ENCODE measurements around the gene TMEM176A.
"Not testable (repeated sequence)": the region's sequence is repeated elsewhere in the genome, so short reads cannot be mapped to it uniquely, and the experiment has no call there.

TMEM176A gene, protein sequence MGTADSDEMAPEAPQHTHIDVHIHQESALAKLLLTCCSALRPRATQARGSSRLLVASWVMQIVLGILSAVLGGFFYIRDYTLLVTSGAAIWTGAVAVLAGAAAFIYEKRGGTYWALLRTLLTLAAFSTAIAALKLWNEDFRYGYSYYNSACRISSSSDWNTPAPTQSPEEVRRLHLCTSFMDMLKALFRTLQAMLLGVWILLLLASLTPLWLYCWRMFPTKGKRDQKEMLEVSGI

GRCh38 chr7:150800581-150801241, at the start of gene TMEM176A:
TSS of gene TMEM176A (plus strand) at chr7:150800769. CDS start at chr7:150801551, 782 bp downstream.
- peaks cover 4% of the 10 kb centered on the region for H3K36me3 Mint-ChIP-seq (ENCODE audit: low read depth)
- H3K27ac Mint-ChIP-seq = no peak within 1 kb of the TSS
- H3K9me3 Mint-ChIP-seq = no peaks in the 10 kb centered on the region
- peaks cover 1% of the 10 kb centered on the region for H3K4me1 Mint-ChIP-seq (ENCODE audit: low read depth)
- peaks cover 58% of the 10 kb centered on the region for H3K27me3 Mint-ChIP-seq (ENCODE audit: low read depth)
- H3K4me3 Mint-ChIP-seq = peak within 1 kb of the TSS; percentile 4

- Mint-ChIP-seq H3K36me3 (ENCODE audit: low read depth) (peaks cover 16% of the 10 kb centered on the region), H3K4me1 (ENCODE audit: low read depth) (peaks cover 72% of the 10 kb centered on the region), H3K27ac (peak overlapping the region; percentile 15), H3K4me3 (no peak overlapping the region), H3K9me3 (no peaks in the 10 kb centered on the region), H3K27me3 (ENCODE audit: low read depth) (peaks cover 4% of the 10 kb centered on the region)
Measured at GRCh38 chr7:150751702-150752101, 48.9 kb upstream of the TMEM176A start.

DNA sequence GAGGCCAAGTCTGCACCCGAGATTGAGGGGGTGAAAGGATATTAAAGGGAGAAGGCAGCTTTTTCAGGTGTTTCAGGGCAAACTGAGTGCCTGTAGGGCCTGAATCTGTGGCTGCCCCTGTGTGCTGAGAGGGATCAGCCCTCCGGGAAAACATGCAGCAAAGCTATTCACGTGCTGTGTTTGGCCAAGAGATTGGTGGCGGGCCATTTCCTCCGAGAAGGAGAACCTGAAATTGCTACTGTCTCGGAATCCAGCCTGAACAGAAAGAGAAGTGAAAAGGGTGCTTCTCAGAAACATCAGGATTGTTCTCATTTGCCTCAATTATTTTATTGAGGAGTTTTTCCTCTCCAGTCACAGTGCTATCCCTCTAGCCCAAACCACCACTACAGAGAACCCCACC, 47.3 kb upstream of the TMEM176A start:
- Mint-ChIP-seq H3K36me3 (ENCODE audit: low read depth) (peaks cover 6% of the 10 kb centered on the region), H3K27me3 (ENCODE audit: low read depth) (peaks cover 4% of the 10 kb centered on the region), H3K4me1 (ENCODE audit: low read depth) (peaks cover 64% of the 10 kb centered on the region), H3K9me3 (no peaks in the 10 kb centered on the region), H3K27ac (no peak overlapping the region), H3K4me3 (no peak overlapping the region)

DNA sequence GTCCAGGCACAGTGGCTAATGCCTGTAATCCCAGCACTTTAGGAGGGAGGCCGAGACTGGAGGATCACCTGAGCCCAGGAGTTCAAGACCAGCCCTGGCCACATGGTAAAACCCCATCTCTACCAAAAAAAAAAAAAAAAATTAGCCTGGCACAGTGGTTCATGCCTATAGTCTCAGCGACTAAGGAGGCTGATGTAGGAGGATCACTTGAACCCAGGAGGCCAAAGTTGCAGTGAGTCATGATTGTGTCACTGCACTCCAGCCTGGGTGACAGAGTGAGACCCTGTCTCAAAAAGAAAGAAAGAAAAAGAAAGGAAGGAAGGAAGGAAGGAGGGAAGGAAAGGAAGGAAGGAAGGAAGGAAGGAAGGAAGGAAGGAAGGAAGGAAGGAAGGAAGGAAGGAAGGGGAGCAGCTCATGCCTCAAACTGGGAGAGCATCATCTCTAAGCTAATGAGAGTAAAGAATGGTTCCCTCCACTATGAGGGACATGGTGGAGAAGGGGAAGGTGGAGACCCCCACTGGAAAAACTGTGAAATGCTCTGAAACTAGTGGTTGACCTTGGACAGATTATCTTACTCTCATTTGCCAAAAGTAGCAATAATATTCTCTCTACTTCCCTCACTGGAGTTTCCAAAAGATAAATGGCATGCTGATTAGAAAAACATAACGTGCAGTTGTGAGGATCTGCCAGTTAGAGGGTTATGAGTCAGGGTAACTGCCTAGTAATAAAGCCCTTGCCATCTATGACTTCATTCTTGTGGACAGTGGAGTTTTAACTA, 46.6 kb upstream of the TMEM176A start:
- H3K4me3 Mint-ChIP-seq = peak overlapping the region; percentile 56
- H3K27me3 Mint-ChIP-seq (ENCODE audit: low read depth) = peaks cover 4% of the 10 kb centered on the region
- peak overlapping the region; percentile 92 for H3K27ac Mint-ChIP-seq
- H3K4me1 Mint-ChIP-seq (ENCODE audit: low read depth) = peaks cover 56% of the 10 kb centered on the region
- peaks cover 5% of the 10 kb centered on the region for H3K36me3 Mint-ChIP-seq (ENCODE audit: low read depth)
- no peaks in the 10 kb centered on the region for H3K9me3 Mint-ChIP-seq

- peaks cover 52% of the 10 kb centered on the region for H3K4me1 Mint-ChIP-seq (ENCODE audit: low read depth)
- H3K4me3 Mint-ChIP-seq = peak overlapping the region; percentile 70
- H3K36me3 Mint-ChIP-seq (ENCODE audit: low read depth) = peaks cover 8% of the 10 kb centered on the region
- peak overlapping the region; percentile 92 for H3K27ac Mint-ChIP-seq
- peaks cover 4% of the 10 kb centered on the region for H3K9me3 Mint-ChIP-seq
- H3K27me3 Mint-ChIP-seq (ENCODE audit: low read depth) = peaks cover 4% of the 10 kb centered on the region
Measured at GRCh38 chr7:150754951-150755350, 45.6 kb upstream of the TMEM176A start.

DNA sequence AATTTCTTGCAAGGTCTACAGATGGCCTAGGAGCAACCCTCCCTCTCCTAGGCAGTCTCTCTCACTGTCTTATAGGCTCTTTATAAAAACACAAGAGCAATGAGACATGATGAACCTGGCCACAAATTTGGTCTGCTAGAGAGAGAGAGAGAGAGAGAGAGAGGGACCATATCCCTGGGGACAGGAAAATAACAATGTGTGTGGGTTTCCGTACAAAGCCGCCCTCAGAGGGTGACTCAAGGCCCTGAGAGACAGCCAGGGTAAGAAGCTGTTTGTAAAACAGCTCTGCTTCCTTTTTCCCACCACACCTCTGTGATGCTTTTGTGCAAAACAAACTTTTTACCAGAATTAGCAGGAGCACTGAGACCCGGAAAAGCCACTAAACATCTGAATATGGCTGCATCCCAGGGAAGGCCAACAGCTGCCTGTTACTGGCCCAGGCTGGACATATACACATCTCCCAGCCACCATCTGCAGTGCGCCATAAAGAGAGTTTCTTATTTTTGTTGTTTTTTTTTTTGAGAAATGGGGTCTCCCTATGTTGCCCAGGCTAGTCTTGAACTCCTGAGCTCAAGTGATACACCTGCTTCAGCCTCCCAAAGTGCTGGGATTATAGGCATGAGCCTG, 45.0 kb upstream of the TMEM176A start:
- peaks cover 48% of the 10 kb centered on the region for H3K4me1 Mint-ChIP-seq (ENCODE audit: low read depth)
- peaks cover 8% of the 10 kb centered on the region for H3K36me3 Mint-ChIP-seq (ENCODE audit: low read depth)
- H3K9me3 Mint-ChIP-seq = peaks cover 4% of the 10 kb centered on the region
- peak overlapping the region; percentile 70 for H3K4me3 Mint-ChIP-seq
- peaks cover 4% of the 10 kb centered on the region for H3K27me3 Mint-ChIP-seq (ENCODE audit: low read depth)
- peak overlapping the region; percentile 92 for H3K27ac Mint-ChIP-seq

GRCh38 chr7:150756166-150756565, 44.4 kb upstream of the TMEM176A start:
- H3K27ac Mint-ChIP-seq = peak overlapping the region; percentile 92
- H3K4me1 Mint-ChIP-seq (ENCODE audit: low read depth) = peaks cover 44% of the 10 kb centered on the region
- peaks cover 4% of the 10 kb centered on the region for H3K27me3 Mint-ChIP-seq (ENCODE audit: low read depth)
- H3K9me3 Mint-ChIP-seq = peaks cover 4% of the 10 kb centered on the region
- H3K36me3 Mint-ChIP-seq (ENCODE audit: low read depth) = peaks cover 9% of the 10 kb centered on the region
- H3K4me3 Mint-ChIP-seq = peak overlapping the region; percentile 70

DNA sequence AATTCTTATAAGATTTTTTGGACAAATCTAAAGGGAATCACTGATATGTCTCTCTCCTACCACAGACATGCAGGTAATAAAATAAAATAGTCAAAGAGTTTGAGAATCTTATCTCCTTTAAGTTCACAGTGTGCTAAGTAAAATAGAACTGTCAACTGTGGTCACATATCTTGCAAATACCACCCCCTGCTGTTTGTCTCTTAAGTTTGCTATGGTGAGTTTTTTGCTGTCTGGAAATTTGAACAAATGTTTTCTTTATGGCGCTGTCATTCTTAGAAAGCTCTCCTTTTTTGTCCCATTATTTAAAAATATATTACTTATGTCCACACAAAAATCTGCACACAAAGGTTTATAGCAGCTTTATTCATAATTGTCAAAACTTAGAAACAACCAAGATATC, 43.7 kb upstream of the TMEM176A start:
- Mint-ChIP-seq H3K36me3 (ENCODE audit: low read depth) (peaks cover 14% of the 10 kb centered on the region), H3K27ac (peak overlapping the region; percentile 92), H3K4me1 (ENCODE audit: low read depth) (peaks cover 42% of the 10 kb centered on the region), H3K4me3 (peak overlapping the region; percentile 70), H3K27me3 (ENCODE audit: low read depth) (peaks cover 10% of the 10 kb centered on the region), H3K9me3 (peaks cover 10% of the 10 kb centered on the region)

GRCh38 chr7:150759479-150759878, 41.1 kb upstream of the TMEM176A start:
- H3K4me3 Mint-ChIP-seq = no peak overlapping the region

DNA sequence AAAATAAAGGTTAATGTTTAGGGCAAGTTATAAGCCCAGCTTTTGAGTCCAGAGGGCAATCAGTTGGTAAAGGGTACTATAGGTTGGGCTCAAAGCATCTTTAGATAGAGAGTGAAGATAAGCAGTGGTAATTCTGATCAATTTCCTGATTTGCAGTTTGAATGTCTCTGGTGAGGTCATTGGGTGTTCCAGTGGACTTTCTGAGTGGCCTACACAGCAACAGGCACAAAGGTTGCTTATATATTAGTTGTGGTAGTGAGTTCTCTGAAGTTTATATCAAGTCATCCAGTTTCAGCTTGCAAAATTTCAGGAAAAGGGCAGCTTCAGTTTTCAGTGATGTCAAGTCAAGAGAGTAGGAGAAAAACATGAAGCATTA, 34.2 kb upstream of the TMEM176A start:
- Mint-ChIP-seq H3K4me3 (no peak overlapping the region), H3K27ac (no peak overlapping the region), H3K36me3 (ENCODE audit: low read depth) (peaks cover 4% of the 10 kb centered on the region), H3K4me1 (ENCODE audit: low read depth) (no peaks in the 10 kb centered on the region), H3K9me3 (peaks cover 9% of the 10 kb centered on the region), H3K27me3 (ENCODE audit: low read depth) (peaks cover 18% of the 10 kb centered on the region)

More at GRCh38 chr7:150759479-150759878, 41.1 kb upstream of the TMEM176A start:
- H3K27ac Mint-ChIP-seq = no peak overlapping the region
- H3K36me3 Mint-ChIP-seq (ENCODE audit: low read depth) = peaks cover 12% of the 10 kb centered on the region
- peaks cover 15% of the 10 kb centered on the region for H3K9me3 Mint-ChIP-seq
- H3K4me1 Mint-ChIP-seq (ENCODE audit: low read depth) = peaks cover 26% of the 10 kb centered on the region
- H3K27me3 Mint-ChIP-seq (ENCODE audit: low read depth) = peaks cover 16% of the 10 kb centered on the region

DNA sequence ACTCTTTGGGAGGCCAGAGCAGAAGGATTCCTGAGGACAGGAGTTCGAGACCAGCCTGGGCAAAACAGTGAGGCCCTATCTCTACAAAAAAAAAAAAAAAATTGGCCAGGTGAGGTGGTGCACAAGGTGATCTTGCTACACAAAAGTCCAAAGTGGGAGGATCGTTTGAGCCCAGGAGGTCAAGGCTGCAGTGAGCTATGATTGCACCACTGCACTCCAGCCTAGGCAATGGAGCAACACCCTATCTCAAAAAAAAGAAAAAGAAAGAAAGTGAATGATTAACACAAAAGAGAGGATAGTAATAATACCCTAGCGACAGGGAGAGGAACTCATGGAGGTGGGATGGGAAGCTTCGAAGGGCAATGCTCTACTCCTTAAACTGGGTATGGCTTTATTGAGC, 30.8 kb upstream of the TMEM176A start:
- Mint-ChIP-seq H3K27me3 (ENCODE audit: low read depth) (peaks cover 18% of the 10 kb centered on the region), H3K27ac (no peak overlapping the region), H3K9me3 (peaks cover 19% of the 10 kb centered on the region), H3K4me3 (no peak overlapping the region), H3K36me3 (ENCODE audit: low read depth) (peaks cover 3% of the 10 kb centered on the region), H3K4me1 (ENCODE audit: low read depth) (no peaks in the 10 kb centered on the region)

GRCh38 chr7:150774131-150774530, 26.4 kb upstream of the TMEM176A start:
- not testable (repeated sequence) for H3K27ac Mint-ChIP-seq; H3K4me1 Mint-ChIP-seq (ENCODE audit: low read depth); H3K4me3 Mint-ChIP-seq; H3K36me3 Mint-ChIP-seq (ENCODE audit: low read depth)
- Mint-ChIP-seq H3K27me3 (ENCODE audit: low read depth) (peaks cover 46% of the 10 kb centered on the region), H3K9me3 (peaks cover 19% of the 10 kb centered on the region)

- peaks cover 11% of the 10 kb centered on the region for H3K9me3 Mint-ChIP-seq
- H3K4me1 Mint-ChIP-seq (ENCODE audit: low read depth) = peaks cover 12% of the 10 kb centered on the region
- H3K27me3 Mint-ChIP-seq (ENCODE audit: low read depth) = peaks cover 45% of the 10 kb centered on the region
- no peak overlapping the region for H3K4me3 Mint-ChIP-seq
- H3K36me3 Mint-ChIP-seq (ENCODE audit: low read depth) = peaks cover 3% of the 10 kb centered on the region
- H3K27ac Mint-ChIP-seq = no peak overlapping the region
Measured at GRCh38 chr7:150778014-150778737, 22.4 kb upstream of the TMEM176A start.

Measured in T-helper 1 cell treated with Interleukin-12 subunit alpha and Interleukin-12 subunit beta and Interleukin-4 antibody, amounts not matched to agents 30 μg/mL and 1 μg/mL, for 36 hours (primary cell).